Fibroblast of lung (primary cell): ENCODE measurements around the gene LRMDA. TPM values are rescaled to one million over a fixed set of nuclear protein-coding genes. Genes with fewer than 3 reads are reported as not detected.

Experiments used
- DNase-seq, 2 donors: peaks; one replicate each; pipeline versions ENCODE4 v3.0.0 to v3.0.0-alpha.2; 2010; ENCODE audit warnings: low read depth in 2 of 2
- H2AFZ ChIP-seq: 2 replicates; pipeline ENCODE4 v1.5.1; 2012; ENCODE audit warnings: low read length, control low read depth, inconsistent platforms
- H3K27ac ChIP-seq: 2 replicates; pipeline ENCODE4 v1.5.1; 2011; ENCODE audit warnings: low read length, control low read depth; ENCODE audit not compliant: insufficient read depth
- H3K27me3 ChIP-seq: 2 replicates; pipeline ENCODE4 v1.5.1; 2011; ENCODE audit warnings: mild to moderate bottlenecking, low read length; ENCODE audit not compliant: control insufficient read depth, insufficient read depth
- H3K36me3 ChIP-seq: 2 replicates; pipeline ENCODE4 v1.5.1; 2011; ENCODE audit warnings: low read length; ENCODE audit not compliant: control insufficient read depth, insufficient read depth
- H3K4me1 ChIP-seq: 2 replicates; pipeline ENCODE4 v1.5.1; 2011; ENCODE audit warnings: low read length; ENCODE audit not compliant: control insufficient read depth, insufficient read depth; ENCODE audit errors: extremely low read depth
- H3K4me2 ChIP-seq: 2 replicates; pipeline ENCODE4 v1.5.1; 2011; ENCODE audit warnings: low read length, control low read depth; ENCODE audit not compliant: insufficient read depth; ENCODE audit errors: extremely low read depth
- H3K4me3 ChIP-seq, 4 experiments: fragments of 200-600 bp in 1 of 4; sonication (generic) in 1 of 4; replicated peaks in 1 of 4; 2 replicates each; pipeline ENCODE4 v1.5.1; 2011 to 2016; ENCODE audit warnings: low read length in 4 of 4, low read depth in 3 of 4, mild to moderate bottlenecking in 3 of 4, control low read depth in 2 of 4, inconsistent platforms in 1 of 4, mixed read lengths in 1 of 4; ENCODE audit not compliant: insufficient read depth in 1 of 4; ENCODE audit errors: control extremely low read depth in 1 of 4
- H3K79me2 ChIP-seq: 2 replicates; pipeline ENCODE4 v1.5.1; 2012; ENCODE audit warnings: mild to moderate bottlenecking, low read length, inconsistent platforms; ENCODE audit not compliant: control insufficient read depth, insufficient read depth
- H3K9ac ChIP-seq: 2 replicates; pipeline ENCODE4 v1.5.1; 2011; ENCODE audit warnings: mild to moderate bottlenecking, low read length, control low read depth; ENCODE audit not compliant: insufficient read depth
- H3K9me3 ChIP-seq: 2 replicates; pipeline ENCODE4 v1.5.1; 2012; ENCODE audit warnings: low read depth, low read length; ENCODE audit not compliant: control insufficient read depth, insufficient read depth
- H4K20me1 ChIP-seq: 2 replicates; pipeline ENCODE4 v1.5.1; 2011; ENCODE audit warnings: low read length; ENCODE audit not compliant: control insufficient read depth, insufficient read depth; ENCODE audit errors: extremely low read depth
- CTCF ChIP-seq, 2 donors: IDR thresholded peaks in 1 of 2; conservative IDR thresholded peaks in 1 of 2; 1 replicate in 1 of 2; 2 replicates in 1 of 2; pipeline ENCODE4 v1.5.1; 2011 to 2012; ENCODE audit warnings: low read length in 2 of 2, control low read depth in 1 of 2, inconsistent platforms in 1 of 2, low read depth in 1 of 2, mild to moderate bottlenecking in 1 of 2
- EZH2 ChIP-seq: IDR thresholded peaks from 2 replicates; pipeline ENCODE4 v1.5.1; 2012; ENCODE audit warnings: low read length, control low read depth, mild to moderate bottlenecking; ENCODE audit errors: missing control alignments
- polyA plus RNA-seq, 2 donors: library from polyadenylated mRNA; depleted of rRNA in 1 of 2; stranded (reverse) in 1 of 2; unstranded in 1 of 2; fragments of >200 nt; gene quantifications; 2 replicates each; pipeline ENCODE4 v1.2.1, GENCODE V29; 2011 to 2012; ENCODE audit warnings: missing spikeins in 1 of 2
- total RNA-seq: library from RNA; depleted of rRNA; stranded (reverse); fragments of >200 nt; gene quantifications from 2 replicates; pipeline ENCODE4 v1.2.1, GENCODE V29; 2014

Gene LRMDA
- total and polyA plus RNA-seq, 2 donors (not counting 1 experiment from before 2014, with no cell fraction given) = 1.7 to 2.0 TPM

- no peaks in the 10 kb centered on the region for H3K36me3 ChIP-seq
- peak in 1 of 2 donors; percentile 29 for DNase-seq
- peaks cover 2% of the 10 kb centered on the region for H3K27me3 ChIP-seq
- H3K4me3 ChIP-seq = no peak overlapping the region
- no peak for TF ChIP-seq CTCF (conservative IDR thresholded peaks at IDR 0.05 in 1 of 2, IDR thresholded peaks at IDR 0.05 in 1 of 2; ENCODE audit: low read depth in 1 of 2, low read length in 2 of 2)
- no peak for TF ChIP-seq EZH2
- no peak overlapping the region for H3K4me2 ChIP-seq
- no peak overlapping the region for H3K27ac ChIP-seq
- H3K9ac ChIP-seq = no peak overlapping the region
- no peak overlapping the region for H2AFZ ChIP-seq
- H3K9me3 ChIP-seq = no peaks in the 10 kb centered on the region
- H3K79me2 ChIP-seq = no peaks in the 10 kb centered on the region
- no peaks in the 10 kb centered on the region for H4K20me1 ChIP-seq
- no peaks in the 10 kb centered on the region for H3K4me1 ChIP-seq
These were observed 397.0 kb downstream of the LRMDA start for GRCh38 chr10:75828413-75828812.

- TF ChIP-seq EZH2 (no peak), CTCF (conservative IDR thresholded peaks at IDR 0.05 in 1 of 2, IDR thresholded peaks at IDR 0.05 in 1 of 2; ENCODE audit: low read depth in 1 of 2, low read length in 2 of 2) (no peak)
- Histone ChIP-seq H3K27me3 (peaks cover 2% of the 10 kb centered on the region), H3K9ac (no peak overlapping the region), H3K27ac (no peak overlapping the region), H3K79me2 (no peaks in the 10 kb centered on the region), H3K9me3 (no peaks in the 10 kb centered on the region), H4K20me1 (no peaks in the 10 kb centered on the region), H3K4me2 (no peak overlapping the region), H3K36me3 (no peaks in the 10 kb centered on the region), H3K4me1 (no peaks in the 10 kb centered on the region), H2AFZ (no peak overlapping the region), H3K4me3 (no peak overlapping the region)
- no peak for DNase-seq
These were observed 404.6 kb downstream of the LRMDA start for GRCh38 chr10:75836064-75836463.

- Histone ChIP-seq H3K9ac (no peak overlapping the region), H3K27ac (no peak overlapping the region), H3K4me1 (no peaks in the 10 kb centered on the region), H3K27me3 (no peaks in the 10 kb centered on the region), H3K79me2 (no peaks in the 10 kb centered on the region), H3K4me2 (no peak overlapping the region), H3K4me3 (no peak overlapping the region), H3K9me3 (no peaks in the 10 kb centered on the region), H3K36me3 (no peaks in the 10 kb centered on the region), H2AFZ (no peak overlapping the region), H4K20me1 (no peaks in the 10 kb centered on the region)
- DNase-seq = no peak
- TF ChIP-seq CTCF (conservative IDR thresholded peaks at IDR 0.05 in 1 of 2, IDR thresholded peaks at IDR 0.05 in 1 of 2; ENCODE audit: low read depth in 1 of 2, low read length in 2 of 2) = no peak
- no peak for TF ChIP-seq EZH2
These were observed 407.1 kb downstream of the LRMDA start for GRCh38 chr10:75838486-75838885.
